Measurements from ENCODE around the gene SLC35G2.

- TF ChIP-seq CTCF (conservative IDR thresholded peaks at IDR 0.05) = no peak
- no peak for TF ChIP-seq ZFX (IDR thresholded peaks at IDR 0.05)
Measured at GRCh38 chr3:136835813-136836510, 17.0 kb downstream of the SLC35G2 start.

Data from C4-2B (cell line).